ENCODE measurements around the gene ISLR. TPM values are rescaled to one million over a fixed set of nuclear protein-coding genes. Genes with fewer than 3 reads are reported as not detected.
A peak's percentile ranks its signal among the peaks of the same experiment; 100 is the strongest.

ISLR gene
- total and polyA plus RNA-seq, 2 of the 8 experiments (the other 6 are each of a cell fraction or from before 2014, with no cell fraction given): 0.29 to 0.35 TPM

GRCh38 chr15:74209997-74210671, 36.6 kb downstream of the ISLR start:
- no peaks in the 10 kb centered on the region for H3K79me1 ChIP-seq (ENCODE audit: low read depth, low read length)
- peak overlapping the region; percentile 9 for H4K91ac ChIP-seq (replicated peaks; ENCODE audit: insufficient read length, low read length)
- no peak for DNase-seq (ENCODE audit: low read depth in 1 of 2, low spot score in 2 of 2)
- peak overlapping the region; percentile 56; the same call in 1 of the 2 replicates for H2BK20ac ChIP-seq (ENCODE audit: low read length)
- peak overlapping the region; percentile 93; the same call in 1 of the 2 replicates for H2BK15ac ChIP-seq (ENCODE audit: low read length)
- H3K4me2 ChIP-seq (ENCODE audit: insufficient read depth in 1 of 2, low read depth in 2 of 2, low read length in 2 of 2): peak overlapping the region in 1 of 2 experiments; percentile 40; a peak in 1 of 4 replicates
- H3K14ac ChIP-seq (ENCODE audit: insufficient read length): no peak overlapping the region
- peak overlapping the region; percentile 84 for H3K18ac ChIP-seq (ENCODE audit: extremely low read depth, low read length)
- no peak overlapping the region for H3K4ac ChIP-seq (replicated peaks; ENCODE audit: insufficient read length, low read depth, low read length)
- ChIA-PET POLR2A (ENCODE audit: partially characterized antibody) (interaction anchor here (2.0 to 5.9 kb wide), 3 partner anchors 11 to 88 kb away, joined by 4 to 38 read pairs (median 5); no protein-coding TSS in a partner anchor), CTCF (ENCODE audit: partially characterized antibody) (interaction anchor here (0.7 to 2.9 kb wide), 11 partner anchors 8 to 113 kb away, joined by 3 to 14 read pairs (median 4); partner anchors contain the start of gene ISLR2)
- H4K8ac ChIP-seq (ENCODE audit: extremely low read depth, insufficient read depth, low read length): no peak overlapping the region
- H3K23ac ChIP-seq (ENCODE audit: insufficient read length): no peak overlapping the region
- no peak overlapping the region for H3K9ac ChIP-seq (replicated peaks in 1 of 4; ENCODE audit: extremely low read depth in 1 of 4, low read depth in 3 of 4, low read length in 3 of 4)
- H3K9me3 ChIP-seq (ENCODE audit: insufficient read depth in 2 of 2, low read depth in 1 of 2, low read length in 1 of 2): no peaks in the 10 kb centered on the region
- H4K5ac ChIP-seq (ENCODE audit: insufficient read length, low read depth, low read length): no peak overlapping the region
- H3K27ac ChIP-seq (ENCODE audit: low read depth, low read length): no peak overlapping the region
- peaks cover 2% of the 10 kb centered on the region for H3K23me2 ChIP-seq (ENCODE audit: low read depth, low read length)
- H4K20me1 ChIP-seq (replicated peaks in 1 of 2; ENCODE audit: control insufficient read depth in 1 of 2, insufficient read depth in 2 of 2, low read length in 2 of 2): no peaks in the 10 kb centered on the region
- H3K79me2 ChIP-seq (ENCODE audit: control insufficient read depth in 1 of 2, insufficient read depth in 2 of 2, low read length in 2 of 2): no peaks in the 10 kb centered on the region
- FAIRE-seq: no peak
- 86% methylated on average over 4 of the region's 4 CpGs; no CpG with 5 or more reads in 1 of the 2 experiments for WGBS, 2 experiments (ENCODE audit: extremely low coverage in 1 of 2, insufficient coverage in 1 of 2, insufficient read length in 1 of 2, insufficient replicate concordance in 2 of 2, low coverage in 1 of 2, low lambda C conversion rate in 2 of 2, missing lambda C conversion rate in 1 of 2)
- H3K56ac ChIP-seq (replicated peaks; ENCODE audit: insufficient read length, low read depth, low read length): no peak overlapping the region
- no peaks in the 10 kb centered on the region for H3K36me3 ChIP-seq (ENCODE audit: control insufficient read depth in 2 of 4, insufficient read depth in 4 of 4, low read length in 3 of 4)
- peak overlapping the region in 1 of 4 experiments; percentile 21; a peak in 1 of 8 replicates for H3K4me3 ChIP-seq (ENCODE audit: extremely low read depth in 1 of 4, insufficient read depth in 2 of 4, low read depth in 3 of 4, low read length in 4 of 4)
- H2AFZ ChIP-seq (ENCODE audit: low read length): no peak overlapping the region
- H2AK5ac ChIP-seq (ENCODE audit: low read depth, low read length): no peak overlapping the region
- H2BK120ac ChIP-seq (replicated peaks; ENCODE audit: low read depth, low read length): peak overlapping the region; percentile 11
- H3K27me3 ChIP-seq (replicated peaks in 1 of 4; ENCODE audit: control insufficient read depth in 3 of 4, extremely low read depth in 1 of 4, insufficient read depth in 3 of 4, low read length in 3 of 4): peaks cover 0 to 9% (median 2%) of the 10 kb centered on the region in 4 experiments; a peak in 3 of 7 replicates
- H2BK5ac ChIP-seq (ENCODE audit: low read depth, low read length): peak overlapping the region; percentile 91; the same call in 1 of the 2 replicates
- peak overlapping the region; percentile 88 for H2BK12ac ChIP-seq (ENCODE audit: low read depth, low read length)
- H3K4me1 ChIP-seq (replicated peaks in 1 of 4; ENCODE audit: control insufficient read depth in 3 of 4, insufficient read depth in 4 of 4, low read length in 3 of 4): peaks cover 30 to 57% (median 43%) of the 10 kb centered on the region in 4 experiments
- no peak for TF ChIP-seq CEBPB (IDR thresholded peaks at IDR 0.05; ENCODE audit: low read depth, low read length)
- TF ChIP-seq CREB1 (IDR thresholded peaks at IDR 0.05): no peak
- TF ChIP-seq SUZ12 (IDR thresholded peaks at IDR 0.05; ENCODE audit: low read length): no peak
- TF ChIP-seq SIN3A (conservative IDR thresholded peaks at IDR 0.05 in 1 of 2, IDR thresholded peaks at IDR 0.05 in 1 of 2; ENCODE audit: low read depth in 1 of 2, low read length in 2 of 2): no peak
- TF ChIP-seq CHD1 (IDR thresholded peaks at IDR 0.05; ENCODE audit: low read depth, low read length): no peak
- no peak for TF ChIP-seq ZNF274 (IDR thresholded peaks at IDR 0.05; ENCODE audit: borderline replicate concordance, extremely low read depth, low read length)
- TF ChIP-seq, protein P1, sequence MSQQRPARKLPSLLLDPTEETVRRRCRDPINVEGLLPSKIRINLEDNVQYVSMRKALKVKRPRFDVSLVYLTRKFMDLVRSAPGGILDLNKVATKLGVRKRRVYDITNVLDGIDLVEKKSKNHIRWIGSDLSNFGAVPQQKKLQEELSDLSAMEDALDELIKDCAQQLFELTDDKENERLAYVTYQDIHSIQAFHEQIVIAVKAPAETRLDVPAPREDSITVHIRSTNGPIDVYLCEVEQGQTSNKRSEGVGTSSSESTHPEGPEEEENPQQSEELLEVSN (IDR thresholded peaks at IDR 0.05): no peak

Measured in H1 (cell line).